TTC549 (cell line): Measurements from ENCODE around the gene ZFAND6.
"Not testable (repeated sequence)": the region's sequence is repeated elsewhere in the genome, so short reads cannot be mapped to it uniquely, and the experiment has no call there.

ENCODE experiments used
- FAIRE-seq: peaks from 2 replicates; lab custom pipeline; 2012; peaks lifted over from hg19 to GRCh38; lab: Jason Lieb, UNC

ZFAND6 gene

GRCh38 chr15:80099241-80099640 lies 39.8 kb downstream of the ZFAND6 start:
- FAIRE-seq = no peak

DNA sequence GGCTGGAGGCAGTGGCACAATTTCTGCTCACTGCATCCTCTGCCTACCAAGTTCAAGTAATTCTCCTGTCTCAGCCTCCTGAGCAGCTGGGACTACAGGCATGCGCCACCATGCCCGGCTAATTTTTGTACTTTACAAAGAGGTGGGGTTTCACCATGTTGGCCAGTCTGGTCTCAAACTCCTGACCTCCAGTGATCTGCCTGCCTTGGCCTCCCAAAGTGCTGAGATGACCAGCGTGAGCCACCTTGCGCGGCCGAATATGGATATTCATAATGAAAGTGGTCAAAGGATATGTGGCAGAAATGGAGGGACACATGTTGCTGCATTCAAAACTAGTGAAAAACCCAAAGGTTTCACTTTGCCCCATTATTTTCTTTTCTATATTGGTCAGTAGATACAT lies 40.2 kb downstream of the ZFAND6 start:
- FAIRE-seq = not testable (repeated sequence)

- FAIRE-seq = no peak
Observed at GRCh38 chr15:80100247-80100646, 40.8 kb downstream of the ZFAND6 start.

GRCh38 chr15:80105193-80105592 lies 45.7 kb downstream of the ZFAND6 start:
- FAIRE-seq = no peak

- FAIRE-seq = no peak
Observed at GRCh38 chr15:80105595-80105994, 46.1 kb downstream of the ZFAND6 start.

DNA sequence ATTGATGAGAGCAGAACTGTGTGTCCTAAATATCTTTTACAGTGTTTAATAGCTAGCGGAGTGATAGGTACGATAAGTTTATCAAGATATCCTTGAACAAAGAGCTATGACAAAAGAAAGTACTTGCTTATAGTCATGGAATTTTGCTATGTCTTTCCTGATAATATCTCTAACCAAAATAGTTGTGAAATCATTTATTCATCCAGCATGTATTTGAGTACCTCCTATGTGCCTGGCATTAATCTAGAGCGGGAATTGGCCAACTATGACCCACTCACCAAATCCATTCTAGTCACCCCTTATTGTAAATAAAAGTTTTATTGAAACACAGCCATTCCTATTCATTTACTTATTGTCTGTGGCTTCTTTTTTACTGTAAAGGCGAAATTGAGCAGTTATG lies 46.6 kb downstream of the ZFAND6 start:
- FAIRE-seq = no peak

DNA sequence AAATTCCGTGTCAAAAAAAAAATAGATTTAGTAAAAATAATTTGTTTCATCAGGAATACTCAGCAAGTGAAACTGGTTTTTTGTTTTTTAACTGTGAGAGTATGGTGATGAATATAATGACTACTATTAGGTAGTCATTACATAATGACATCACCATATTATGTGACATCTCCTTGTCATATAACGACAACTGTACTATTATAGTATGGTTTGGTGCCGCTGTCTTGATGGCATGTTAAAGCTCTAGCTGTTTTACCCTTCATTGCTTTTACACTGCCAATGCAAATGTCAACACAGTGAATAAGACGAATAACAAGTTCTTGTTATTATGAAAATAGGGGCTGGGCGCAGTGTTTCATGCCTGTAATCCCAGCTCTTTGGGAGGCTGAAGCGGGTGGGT lies 47.7 kb downstream of the ZFAND6 start:
- FAIRE-seq = no peak

GRCh38 chr15:80107774-80108173 lies 48.3 kb downstream of the ZFAND6 start:
- FAIRE-seq = no peak

DNA sequence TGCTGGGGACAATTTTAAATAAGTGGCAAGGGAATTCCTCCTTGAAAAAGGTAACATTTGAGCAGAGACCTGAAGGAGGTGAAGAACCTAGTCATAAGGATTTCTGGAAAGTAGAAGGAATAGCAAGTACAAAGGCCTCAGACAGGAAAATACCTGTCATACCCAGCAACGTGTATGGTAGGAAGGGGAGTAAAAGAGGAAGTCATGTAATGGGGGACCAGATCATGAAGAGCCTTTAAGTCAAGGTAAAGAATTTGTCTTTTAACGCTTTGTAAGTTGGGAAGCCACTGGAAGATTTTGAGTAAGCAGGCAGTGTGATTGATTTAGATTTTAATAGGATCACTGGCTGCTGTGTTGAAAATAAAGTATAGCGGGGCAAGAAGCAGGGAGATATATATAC lies 49.9 kb downstream of the ZFAND6 start:
- FAIRE-seq = no peak

- no peak for FAIRE-seq
Observed at GRCh38 chr15:80110920-80111319, 51.4 kb downstream of the ZFAND6 start.

DNA sequence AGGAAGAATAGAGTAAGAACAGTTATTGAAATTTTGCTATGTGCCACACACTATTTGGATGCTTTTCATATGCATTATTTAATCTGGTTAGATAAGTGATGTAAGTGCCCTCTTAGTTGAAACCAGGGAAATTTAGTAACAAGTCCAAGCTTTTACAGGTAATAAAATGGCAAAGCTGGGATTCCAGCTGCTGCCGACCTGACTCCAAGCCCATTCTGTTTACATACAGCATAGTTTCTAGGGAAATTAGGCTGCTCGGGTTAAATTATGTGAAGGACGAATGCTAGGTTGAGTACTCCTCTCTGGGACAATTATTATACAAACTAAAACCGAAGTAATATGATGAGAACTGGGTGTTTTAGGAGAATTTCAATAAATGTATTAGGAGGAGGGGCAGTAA lies 54.6 kb downstream of the ZFAND6 start:
- no peak for FAIRE-seq

DNA sequence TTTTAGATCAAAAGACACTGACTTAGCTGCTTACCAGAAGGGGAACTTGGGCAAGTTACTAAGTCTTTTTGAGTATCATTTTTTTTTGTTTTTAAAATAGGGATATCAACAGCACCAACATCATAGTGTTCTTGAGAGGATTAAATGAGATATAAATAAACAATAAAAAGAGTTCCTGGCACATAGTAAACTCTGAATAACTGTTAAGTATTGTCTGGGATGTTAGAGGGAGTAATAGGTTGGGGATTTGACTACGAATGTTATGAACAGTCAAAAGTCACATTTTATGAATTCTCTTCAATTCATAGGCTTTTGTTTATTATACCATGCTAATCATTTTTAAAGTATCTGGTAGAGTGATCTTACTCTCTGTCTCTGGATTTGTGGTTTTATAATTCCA lies 55.5 kb downstream of the ZFAND6 start:
- no peak for FAIRE-seq

- FAIRE-seq = no peak
Observed at GRCh38 chr15:80118956-80119355, 59.5 kb downstream of the ZFAND6 start.

DNA sequence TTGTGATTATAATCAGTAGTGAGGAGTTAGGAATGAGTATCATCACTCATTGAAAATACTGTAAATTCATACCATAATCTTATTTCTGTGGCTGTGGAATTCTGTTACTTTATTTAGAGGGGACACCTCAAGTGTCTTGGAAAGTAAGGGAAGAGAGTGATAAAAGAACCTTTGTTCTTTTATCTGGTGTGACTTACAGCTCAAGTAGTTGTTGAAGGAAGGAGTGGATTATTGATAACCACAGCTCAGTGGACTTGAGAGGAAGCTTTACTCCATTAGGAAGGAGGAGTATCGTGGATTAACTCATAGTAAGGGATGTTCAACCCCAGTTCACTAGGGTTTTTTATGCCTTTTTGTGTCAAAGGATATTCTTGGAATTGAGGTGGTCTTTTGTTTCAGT lies 61.2 kb downstream of the ZFAND6 start:
- no peak for FAIRE-seq

- FAIRE-seq = no peak
Observed at GRCh38 chr15:80121546-80121945, 62.1 kb downstream of the ZFAND6 start.

DNA sequence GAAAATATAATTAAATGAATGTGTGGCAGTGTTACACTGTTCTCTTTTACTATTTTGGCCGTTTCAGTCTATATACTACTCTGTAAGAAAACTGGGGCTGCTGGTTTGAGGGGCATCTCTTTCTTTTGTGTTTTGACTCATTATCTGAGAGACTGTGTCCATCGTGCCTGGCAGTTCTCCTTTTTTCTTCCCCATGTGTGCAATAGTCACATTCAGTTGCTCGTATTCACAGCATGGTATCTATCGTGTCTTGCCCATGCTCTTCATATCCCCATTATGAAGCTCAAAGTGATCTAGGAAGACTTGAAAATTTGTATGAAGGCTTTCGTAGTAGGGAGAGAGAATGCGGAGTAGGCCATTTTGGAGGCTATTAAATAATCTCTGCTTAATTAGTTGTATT lies 63.6 kb downstream of the ZFAND6 start:
- FAIRE-seq = no peak

DNA sequence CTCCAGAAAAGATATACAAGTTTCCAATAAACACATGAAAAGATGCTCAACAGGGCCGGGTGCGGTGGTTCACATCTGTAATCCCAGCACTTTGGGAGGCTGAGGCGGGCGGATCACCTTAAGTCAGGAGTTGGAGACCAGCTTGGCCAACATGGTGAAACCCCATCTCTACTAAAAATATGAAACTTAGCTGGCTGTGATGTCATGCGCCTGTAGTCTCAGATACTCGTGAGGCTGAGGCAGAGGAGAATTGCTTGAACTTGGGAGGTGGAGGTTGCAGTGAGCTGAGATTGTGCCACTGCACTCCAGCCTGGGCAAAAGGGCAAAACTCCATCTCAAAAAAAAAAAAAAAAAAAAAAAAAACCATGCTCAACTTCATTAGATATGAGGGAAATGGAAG lies 67.8 kb downstream of the ZFAND6 start:
- FAIRE-seq = not testable (repeated sequence)

DNA sequence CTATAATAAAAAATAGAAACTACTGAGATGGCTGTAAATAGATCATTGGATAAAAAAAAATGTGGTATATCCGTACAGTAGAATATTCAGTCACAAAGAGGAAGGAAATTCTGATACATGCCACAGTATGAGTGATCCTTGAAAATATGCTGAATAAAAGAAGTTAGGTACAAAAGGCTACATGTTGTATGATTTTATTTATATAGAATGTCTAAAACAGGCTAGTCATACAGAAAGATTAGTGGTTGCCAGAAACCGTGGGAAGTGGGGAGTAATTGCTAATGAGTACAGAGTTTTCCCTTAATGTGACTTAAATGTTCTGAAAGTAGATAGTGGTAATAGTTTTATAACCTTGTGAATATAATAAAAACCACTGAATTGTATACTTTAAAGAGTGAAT lies 68.4 kb downstream of the ZFAND6 start:
- FAIRE-seq = no peak

- FAIRE-seq = no peak
Observed at GRCh38 chr15:80132382-80132781, 72.9 kb downstream of the ZFAND6 start.

DNA sequence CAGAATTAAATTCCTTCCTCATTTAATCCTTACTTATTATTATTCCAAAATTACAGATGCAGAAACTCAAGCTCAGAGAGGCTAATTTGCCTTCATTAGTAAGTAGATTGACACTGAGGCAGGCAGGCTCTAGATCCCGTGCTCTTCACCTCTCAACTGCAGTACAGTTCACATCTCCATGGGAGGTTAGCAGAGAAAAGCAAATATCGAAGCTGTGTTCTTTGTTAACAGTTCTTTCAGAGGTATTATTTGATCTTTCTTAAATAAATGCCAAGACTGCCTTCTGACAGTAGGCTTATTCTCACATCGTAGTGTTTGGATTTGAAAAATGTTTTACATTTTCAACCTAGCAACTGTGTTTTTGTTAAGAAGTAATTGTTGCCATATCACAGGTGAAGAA lies 77.4 kb downstream of the ZFAND6 start:
- no peak for FAIRE-seq

DNA sequence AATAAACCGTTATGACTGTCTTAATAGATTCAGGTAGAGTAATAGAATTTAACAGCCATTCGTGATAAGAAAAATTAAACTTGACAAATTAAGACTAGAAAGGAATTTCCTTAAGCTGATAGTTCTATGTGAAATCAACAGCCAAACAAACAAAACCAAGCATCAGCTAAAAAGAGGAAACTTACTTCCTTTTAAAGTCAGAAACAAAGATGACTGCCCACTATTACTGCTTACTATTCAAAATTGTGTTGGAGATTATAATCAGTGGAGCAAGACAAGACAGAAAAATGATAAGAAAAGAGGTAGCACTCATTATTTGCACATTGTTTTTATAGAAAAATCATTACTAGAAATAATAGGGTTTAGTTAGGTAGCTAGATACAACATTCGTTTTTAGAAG lies 79.5 kb downstream of the ZFAND6 start:
- FAIRE-seq = no peak

DNA sequence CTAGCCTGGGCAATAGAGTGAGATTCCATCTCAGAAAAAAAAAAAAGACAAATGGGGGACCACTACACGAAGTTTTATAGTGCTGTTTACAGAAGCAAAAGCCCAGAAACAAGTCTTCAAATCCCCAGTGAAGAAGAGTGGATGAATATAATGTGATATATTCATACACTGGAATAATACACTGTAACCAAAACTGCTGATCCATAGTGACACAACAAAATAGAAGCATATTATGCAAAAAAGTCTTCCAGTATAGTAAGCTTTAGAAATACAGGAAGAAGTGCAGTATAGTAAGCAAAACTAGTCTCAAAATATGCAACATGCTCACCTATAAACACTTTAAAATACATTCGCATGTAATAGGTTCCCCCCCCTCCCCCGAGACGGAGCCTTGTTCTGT lies 81.4 kb downstream of the ZFAND6 start:
- no peak for FAIRE-seq

GRCh38 chr15:80141916-80142598 lies 82.6 kb downstream of the ZFAND6 start:
- no peak for FAIRE-seq

GRCh38 chr15:80142646-80143045 lies 83.2 kb downstream of the ZFAND6 start:
- FAIRE-seq = no peak

- no peak for FAIRE-seq
Observed at GRCh38 chr15:80151148-80151547, 91.7 kb downstream of the ZFAND6 start.
